CD4-positive, CD25-positive, alpha-beta regulatory T cell (primary cell): ENCODE results near the gene SLC39A12. TPM values are rescaled to one million over a fixed set of nuclear protein-coding genes. Genes with fewer than 3 reads are reported as not detected.

ENCODE experiments used
- polyA plus RNA-seq, 4 donors: library from polyadenylated mRNA; unstranded; fragments of 300-500 nt; fragmentation: Illumina TruSeq; gene quantifications; one replicate each; pipeline ENCODE4 v1.2.3, GENCODE V29; 2021
- total RNA-seq: library from RNA; stranded (reverse); gene quantifications from one replicate; pipeline ENCODE4 v1.2.3, GENCODE V29; 2022

SLC39A12 gene
- total and polyA plus RNA-seq, 5 donors from 2014 or later = not detected

Other genes with a start within 250 kb of the SLC39A12 start
- gene TMEM236, start 199.7 kb upstream of the SLC39A12 start, total RNA-seq = 0.10 TPM
- gene TMEM236, start 199.7 kb upstream of the SLC39A12 start, polyA plus RNA-seq = under 1 TPM in 2 of 4 donors, not detected in 2; 0.13 to 0.15 TPM
- 0.37 TPM for gene MRC1, start 142.6 kb upstream of the SLC39A12 start, total RNA-seq
- 1 to 10 TPM in 2 of 4 donors, under 1 TPM in 2; 0.24 to 1.8 (median 1.1) TPM for gene MRC1, start 142.6 kb upstream of the SLC39A12 start, polyA plus RNA-seq
- 0.39 TPM for gene CACNB2, start 188.5 kb downstream of the SLC39A12 start, total RNA-seq
- under 1 TPM; 0.40 to 0.80 (median 0.60) TPM for gene CACNB2, start 188.5 kb downstream of the SLC39A12 start, polyA plus RNA-seq